ENCODE results near the gene ABHD5. TPM values are rescaled to one million over a fixed set of nuclear protein-coding genes. Genes with fewer than 3 reads are reported as not detected.

Gene ABHD5
- total and polyA plus RNA-seq, 2 of the 8 experiments (the other 6 are each of a cell fraction or from before 2014, with no cell fraction given): 10.5 to 16.4 TPM

DNA sequence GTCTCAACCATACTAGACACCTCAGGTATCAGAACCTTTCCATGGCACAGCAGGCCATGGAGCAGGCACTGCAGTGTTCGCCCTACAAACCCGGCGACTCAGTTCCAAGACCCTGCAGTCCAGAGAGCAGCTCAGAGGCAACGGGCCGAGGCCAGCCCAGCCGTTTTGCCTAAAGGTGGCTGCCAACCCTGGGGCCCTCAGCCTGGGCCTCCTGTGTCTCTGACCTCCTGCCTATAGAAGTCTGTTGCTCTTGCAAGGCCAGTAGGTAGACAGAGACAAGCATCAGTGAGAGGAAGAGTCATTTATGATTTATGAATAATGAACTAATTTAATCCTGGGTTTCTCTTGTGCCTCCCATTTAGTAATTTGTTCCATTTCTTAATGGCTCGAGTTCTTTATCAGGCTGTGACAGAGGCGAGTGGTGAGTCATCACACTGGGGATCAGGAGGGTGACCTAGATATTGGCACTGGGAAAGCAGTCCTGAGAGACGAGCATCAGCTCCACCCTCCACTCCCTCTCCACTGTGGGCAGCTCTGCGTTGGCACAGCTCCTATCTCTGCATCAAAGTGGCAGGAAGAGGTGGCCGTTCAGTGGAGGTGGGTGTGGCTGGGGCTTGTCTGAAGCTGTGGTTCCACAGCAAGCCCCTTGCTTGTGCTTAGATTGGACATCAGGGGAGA, 79.8 kb downstream of the ABHD5 start:
- Histone ChIP-seq H3K23ac (ENCODE audit: insufficient read length) (no peak overlapping the region), H2BK120ac (replicated peaks; ENCODE audit: low read depth, low read length) (no peak overlapping the region), H3K9ac (replicated peaks in 1 of 4; ENCODE audit: extremely low read depth in 1 of 4, low read depth in 3 of 4, low read length in 3 of 4) (no peak overlapping the region), H3K14ac (ENCODE audit: insufficient read length) (no peak overlapping the region), H2BK12ac (ENCODE audit: low read depth, low read length) (no peak overlapping the region), H3K4me2 (ENCODE audit: insufficient read depth in 1 of 2, low read depth in 2 of 2, low read length in 2 of 2) (no peak overlapping the region), H3K4me3 (ENCODE audit: extremely low read depth in 1 of 4, insufficient read depth in 2 of 4, low read depth in 3 of 4, low read length in 4 of 4) (no peak overlapping the region), H4K91ac (replicated peaks; ENCODE audit: insufficient read length, low read length) (no peak overlapping the region), H2AK5ac (ENCODE audit: low read depth, low read length) (no peak overlapping the region), H2BK15ac (ENCODE audit: low read length) (0 out of 2 replicates have a peak overlapping the region, but pooled peaks have one; percentile 8), H3K4ac (replicated peaks; ENCODE audit: insufficient read length, low read depth, low read length) (no peak overlapping the region), H3K18ac (ENCODE audit: extremely low read depth, low read length) (no peak overlapping the region), H2BK20ac (ENCODE audit: low read length) (no peak overlapping the region), H3K27ac (ENCODE audit: low read depth, low read length) (no peak overlapping the region), H4K20me1 (replicated peaks in 1 of 2; ENCODE audit: control insufficient read depth in 1 of 2, insufficient read depth in 2 of 2, low read length in 2 of 2) (no peaks in the 10 kb centered on the region), H3K4me1 (replicated peaks in 1 of 4; ENCODE audit: control insufficient read depth in 3 of 4, insufficient read depth in 4 of 4, low read length in 3 of 4) (peaks cover 0 to 8% (median 2%) of the 10 kb centered on the region in 4 experiments; a peak in 2 of 7 replicates), H4K5ac (ENCODE audit: insufficient read length, low read depth, low read length) (no peak overlapping the region), H3K36me3 (ENCODE audit: control insufficient read depth in 2 of 4, insufficient read depth in 4 of 4, low read length in 3 of 4) (no peaks in the 10 kb centered on the region), H3K9me3 (ENCODE audit: insufficient read depth in 2 of 2, low read depth in 1 of 2, low read length in 1 of 2) (no peaks in the 10 kb centered on the region; a peak in 1 of 4 replicates), H3K79me1 (ENCODE audit: low read depth, low read length) (no peaks in the 10 kb centered on the region), H3K56ac (replicated peaks; ENCODE audit: insufficient read length, low read depth, low read length) (no peak overlapping the region), H4K8ac (ENCODE audit: extremely low read depth, insufficient read depth, low read length) (no peak overlapping the region; the same call in 1 of the 2 replicates), H3K23me2 (ENCODE audit: low read depth, low read length) (no peaks in the 10 kb centered on the region), H2BK5ac (ENCODE audit: low read depth, low read length) (no peak overlapping the region), H2AFZ (ENCODE audit: low read length) (no peak overlapping the region), H3K79me2 (ENCODE audit: control insufficient read depth in 1 of 2, insufficient read depth in 2 of 2, low read length in 2 of 2) (no peaks in the 10 kb centered on the region), H3K27me3 (replicated peaks in 1 of 4; ENCODE audit: control insufficient read depth in 3 of 4, extremely low read depth in 1 of 4, insufficient read depth in 3 of 4, low read length in 3 of 4) (peaks cover 0 to 2% (median 0%) of the 10 kb centered on the region in 4 experiments; a peak in 2 of 7 replicates)
- no peak for FAIRE-seq
- WGBS, 2 experiments (ENCODE audit: extremely low coverage in 1 of 2, insufficient coverage in 1 of 2, insufficient read length in 1 of 2, insufficient replicate concordance in 2 of 2, low coverage in 1 of 2, low lambda C conversion rate in 2 of 2, missing lambda C conversion rate in 1 of 2): 85% methylated on average over 11 of the region's 11 CpGs; no CpG with 5 or more reads in 1 of the 2 experiments
- ChIA-PET CTCF (ENCODE audit: partially characterized antibody) (interaction anchor here (0.6 to 1.9 kb wide), 4 partner anchors 162 to 509 kb away, joined by 3 to 6 read pairs (median 3); no protein-coding TSS in a partner anchor), POLR2A (ENCODE audit: partially characterized antibody) (no interaction called here)
- no peak for DNase-seq (ENCODE audit: low read depth in 1 of 2, low spot score in 2 of 2)
- TF ChIP-seq RFX5 (IDR thresholded peaks at IDR 0.05; ENCODE audit: borderline replicate concordance, low read depth, low read length): no peak
- TF ChIP-seq CREB1 (IDR thresholded peaks at IDR 0.05): no peak
- no peak for TF ChIP-seq SIX5 (IDR thresholded peaks at IDR 0.05; ENCODE audit: low read depth, low read length)
- TF ChIP-seq NRF1 (IDR thresholded peaks at IDR 0.05; ENCODE audit: low read depth, low read length): no peak
- TF ChIP-seq EZH2 (IDR thresholded peaks at IDR 0.05; ENCODE audit: low read depth, low read length, severe bottlenecking): no peak
- TF ChIP-seq CHD2 (IDR thresholded peaks at IDR 0.05; ENCODE audit: low read length): no peak
- TF ChIP-seq TAF7 (optimal IDR thresholded peaks at IDR 0.05; ENCODE audit: borderline replicate concordance, low read depth, low read length): no peak
- TF ChIP-seq BCL11A (IDR thresholded peaks at IDR 0.05; ENCODE audit: low read depth in 2 of 2, low read length in 2 of 2): no peak
- no peak for TF ChIP-seq POU5F1 (IDR thresholded peaks at IDR 0.05; ENCODE audit: low read depth, low read length)
- TF ChIP-seq, protein P1, sequence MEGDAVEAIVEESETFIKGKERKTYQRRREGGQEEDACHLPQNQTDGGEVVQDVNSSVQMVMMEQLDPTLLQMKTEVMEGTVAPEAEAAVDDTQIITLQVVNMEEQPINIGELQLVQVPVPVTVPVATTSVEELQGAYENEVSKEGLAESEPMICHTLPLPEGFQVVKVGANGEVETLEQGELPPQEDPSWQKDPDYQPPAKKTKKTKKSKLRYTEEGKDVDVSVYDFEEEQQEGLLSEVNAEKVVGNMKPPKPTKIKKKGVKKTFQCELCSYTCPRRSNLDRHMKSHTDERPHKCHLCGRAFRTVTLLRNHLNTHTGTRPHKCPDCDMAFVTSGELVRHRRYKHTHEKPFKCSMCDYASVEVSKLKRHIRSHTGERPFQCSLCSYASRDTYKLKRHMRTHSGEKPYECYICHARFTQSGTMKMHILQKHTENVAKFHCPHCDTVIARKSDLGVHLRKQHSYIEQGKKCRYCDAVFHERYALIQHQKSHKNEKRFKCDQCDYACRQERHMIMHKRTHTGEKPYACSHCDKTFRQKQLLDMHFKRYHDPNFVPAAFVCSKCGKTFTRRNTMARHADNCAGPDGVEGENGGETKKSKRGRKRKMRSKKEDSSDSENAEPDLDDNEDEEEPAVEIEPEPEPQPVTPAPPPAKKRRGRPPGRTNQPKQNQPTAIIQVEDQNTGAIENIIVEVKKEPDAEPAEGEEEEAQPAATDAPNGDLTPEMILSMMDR (IDR thresholded peaks at IDR 0.05; ENCODE audit: control extremely low read depth in 1 of 3, insufficient read depth in 1 of 3, low read depth in 1 of 3, low read length in 3 of 3): no peak
